Stomach (tissue), 4 donors: ENCODE measurements around the gene EFEMP1.

ENCODE experiments used
- EP300 ChIP-seq: sonication (generic); formaldehyde crosslinking; IDR thresholded peaks from one replicate; pipeline ENCODE4 v1.6.1; 2017; ENCODE audit warnings: antibody characterized with exemption
- POLR2A ChIP-seq, 4 donors: fragments of 450-650 bp; IDR thresholded peaks; one replicate each; pipeline ENCODE4 v1.6.1; 2016; ENCODE audit warnings: antibody characterized with exemption in 4 of 4, control low read depth in 2 of 4, mild to moderate bottlenecking in 1 of 4, moderate library complexity in 1 of 4
- POLR2AphosphoS5 ChIP-seq, 3 donors: sonication (generic); formaldehyde crosslinking; IDR thresholded peaks; one replicate each; pipeline ENCODE4 v1.6.1; 2016; ENCODE audit warnings: antibody characterized with exemption in 3 of 3
- TF ChIP-seq, protein P1 (sequence below), 7 experiments: fragments of 450-650 bp in 4 of 7; fragments of 200-600 bp in 3 of 7; sonication (generic) in 3 of 7; IDR thresholded peaks; one replicate each; pipeline ENCODE4 v1.5.1; 2016 to 2019; ENCODE audit warnings: antibody characterized with exemption in 7 of 7, control low read depth in 2 of 7, mild to moderate bottlenecking in 1 of 7

- TF ChIP-seq POLR2A (IDR thresholded peaks at IDR 0.05) (no peak), POLR2AphosphoS5 (IDR thresholded peaks at IDR 0.05) (no peak), EP300 (no peak)
- TF ChIP-seq, protein P1, sequence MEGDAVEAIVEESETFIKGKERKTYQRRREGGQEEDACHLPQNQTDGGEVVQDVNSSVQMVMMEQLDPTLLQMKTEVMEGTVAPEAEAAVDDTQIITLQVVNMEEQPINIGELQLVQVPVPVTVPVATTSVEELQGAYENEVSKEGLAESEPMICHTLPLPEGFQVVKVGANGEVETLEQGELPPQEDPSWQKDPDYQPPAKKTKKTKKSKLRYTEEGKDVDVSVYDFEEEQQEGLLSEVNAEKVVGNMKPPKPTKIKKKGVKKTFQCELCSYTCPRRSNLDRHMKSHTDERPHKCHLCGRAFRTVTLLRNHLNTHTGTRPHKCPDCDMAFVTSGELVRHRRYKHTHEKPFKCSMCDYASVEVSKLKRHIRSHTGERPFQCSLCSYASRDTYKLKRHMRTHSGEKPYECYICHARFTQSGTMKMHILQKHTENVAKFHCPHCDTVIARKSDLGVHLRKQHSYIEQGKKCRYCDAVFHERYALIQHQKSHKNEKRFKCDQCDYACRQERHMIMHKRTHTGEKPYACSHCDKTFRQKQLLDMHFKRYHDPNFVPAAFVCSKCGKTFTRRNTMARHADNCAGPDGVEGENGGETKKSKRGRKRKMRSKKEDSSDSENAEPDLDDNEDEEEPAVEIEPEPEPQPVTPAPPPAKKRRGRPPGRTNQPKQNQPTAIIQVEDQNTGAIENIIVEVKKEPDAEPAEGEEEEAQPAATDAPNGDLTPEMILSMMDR (IDR thresholded peaks at IDR 0.05): no peak
These were observed 7.0 kb downstream of the EFEMP1 start for GRCh38 chr2:55916473-55917049.
